ENCODE data around the gene EEF1B2.

The EEF1B2 gene

DNA sequence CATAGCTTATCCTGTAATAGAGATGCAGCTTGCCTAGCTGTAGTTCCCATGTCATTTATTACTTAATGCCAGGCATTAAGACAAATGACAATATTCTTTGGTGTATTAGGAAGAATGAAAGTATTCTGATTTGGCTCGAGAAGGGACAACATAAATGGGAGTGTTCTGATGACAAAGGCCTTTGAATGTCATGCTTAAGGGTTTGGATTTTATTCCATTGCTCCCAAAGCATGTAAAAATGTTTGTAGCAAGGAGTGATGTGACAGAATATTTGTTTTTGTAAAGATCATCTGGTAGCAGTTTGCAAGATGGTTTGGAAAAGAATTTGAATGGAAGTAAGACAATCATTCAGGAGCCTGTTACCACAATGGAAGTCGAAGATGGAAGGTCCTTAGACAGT is 30.4 kb downstream of the EEF1B2 start:
- H3K9ac ChIP-seq (ENCODE audit: low read length), result no peak overlapping the region
- no peak overlapping the region for H3K18ac ChIP-seq (ENCODE audit: low read length)
- no peaks in the 10 kb centered on the region for H3K79me2 ChIP-seq (ENCODE audit: control insufficient read depth, insufficient read depth, low read length, poor library complexity)
- no peak overlapping the region for H2BK5ac ChIP-seq (ENCODE audit: low read depth, low read length, poor library complexity)
- no peaks in the 10 kb centered on the region for H3K36me3 ChIP-seq (ENCODE audit: control insufficient read depth in 1 of 2, insufficient read depth in 2 of 2, low read length in 2 of 2)
- H3K27ac ChIP-seq (ENCODE audit: low read depth, low read length), result no peak overlapping the region
- no peak overlapping the region for H3K4me3 ChIP-seq (ENCODE audit: low read depth, low read length)
- no peak for DNase-seq
- no peak overlapping the region for H4K12ac ChIP-seq (ENCODE audit: low read depth, low read length)
- no peak overlapping the region for H3K4me2 ChIP-seq (ENCODE audit: low read length)
- H3K79me1 ChIP-seq (ENCODE audit: low read length), result no peaks in the 10 kb centered on the region
- H3K14ac ChIP-seq (ENCODE audit: low read length), result no peak overlapping the region
- no peak overlapping the region for H2AK5ac ChIP-seq (ENCODE audit: low read length)
- H2BK12ac ChIP-seq (ENCODE audit: low read length), result no peak overlapping the region
- H2BK120ac ChIP-seq (ENCODE audit: insufficient read depth, low read length, poor library complexity), result no peak overlapping the region
- no peak overlapping the region for H4K8ac ChIP-seq (ENCODE audit: low read depth, low read length)
- no peaks in the 10 kb centered on the region for H3K9me3 ChIP-seq (ENCODE audit: insufficient read depth, low read depth, low read length)
- H2AFZ ChIP-seq (ENCODE audit: insufficient read depth, low read length, poor library complexity), result no peak overlapping the region
- H4K91ac ChIP-seq (ENCODE audit: low read depth, low read length), result no peak overlapping the region
- no peaks in the 10 kb centered on the region for H3K4me1 ChIP-seq (ENCODE audit: control insufficient read depth in 1 of 2, insufficient read depth in 2 of 2, low read length in 2 of 2)
- WGBS (ENCODE audit: extremely low coverage, insufficient coverage, insufficient read length), result no CpG with 5 or more reads among the region's 2 CpGs
- no peaks in the 10 kb centered on the region for H3K27me3 ChIP-seq (ENCODE audit: insufficient read depth, low read length)
- no peak overlapping the region for H3K23ac ChIP-seq (ENCODE audit: low read length)
- no peak overlapping the region for H3K4ac ChIP-seq (ENCODE audit: low read depth, low read length)

DNA sequence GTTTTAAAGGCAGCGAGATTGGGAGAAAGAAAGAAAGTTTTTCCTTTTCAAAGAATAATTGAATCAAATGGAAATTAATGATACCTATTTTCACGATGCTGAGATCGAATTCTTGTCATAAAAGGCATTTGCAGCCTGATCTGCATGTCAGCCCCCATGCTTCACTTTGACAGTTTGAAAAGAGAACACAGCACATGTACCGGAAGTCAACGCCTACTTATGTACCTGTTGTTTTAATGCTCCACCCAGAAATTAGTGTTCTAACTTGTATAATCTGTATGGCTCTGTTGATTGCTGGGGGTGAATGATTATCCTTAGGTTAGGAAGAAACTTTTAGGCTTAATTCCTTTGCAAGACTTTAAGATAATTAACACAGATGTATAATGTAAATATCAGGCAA is 31.0 kb downstream of the EEF1B2 start:
- no peak overlapping the region for H3K9ac ChIP-seq (ENCODE audit: low read length)
- no CpG with 5 or more reads among the region's 5 CpGs for WGBS (ENCODE audit: extremely low coverage, insufficient coverage, insufficient read length)

DNA sequence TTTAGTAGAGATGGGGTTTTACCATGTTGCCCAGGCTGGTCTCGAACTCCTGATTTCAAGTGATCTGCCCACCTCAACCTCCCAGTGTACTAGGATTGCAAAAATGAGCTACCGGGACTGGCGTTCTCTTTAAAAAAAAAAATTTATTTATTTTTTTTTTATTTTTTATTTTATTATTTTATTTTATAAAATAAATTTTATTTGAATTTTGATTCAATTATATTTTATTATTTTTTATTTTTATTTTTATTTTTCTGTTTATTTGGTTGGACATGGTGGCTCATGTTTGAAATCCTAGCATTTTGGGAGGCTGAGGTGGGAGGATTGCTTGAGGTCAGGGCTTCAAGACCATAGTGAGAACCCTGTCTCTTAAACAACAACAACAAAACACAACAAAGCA is 32.5 kb downstream of the EEF1B2 start:
- Histone ChIP-seq H3K9me3 (ENCODE audit: insufficient read depth, low read depth, low read length) (no peaks in the 10 kb centered on the region), H3K18ac (ENCODE audit: low read length) (no peak overlapping the region), H3K4me1 (ENCODE audit: control insufficient read depth in 1 of 2, insufficient read depth in 2 of 2, low read length in 2 of 2) (no peaks in the 10 kb centered on the region), H4K12ac (ENCODE audit: low read depth, low read length) (no peak overlapping the region), H3K27ac (ENCODE audit: low read depth, low read length) (no peak overlapping the region), H2AFZ (ENCODE audit: insufficient read depth, low read length, poor library complexity) (no peak overlapping the region), H3K4me2 (ENCODE audit: low read length) (no peak overlapping the region), H3K14ac (ENCODE audit: low read length) (no peak overlapping the region), H3K9ac (ENCODE audit: low read length) (no peak overlapping the region), H3K4ac (ENCODE audit: low read depth, low read length) (no peak overlapping the region), H3K23ac (ENCODE audit: low read length) (no peak overlapping the region), H3K36me3 (ENCODE audit: control insufficient read depth in 1 of 2, insufficient read depth in 2 of 2, low read length in 2 of 2) (no peaks in the 10 kb centered on the region), H2BK12ac (ENCODE audit: low read length) (no peak overlapping the region), H2AK5ac (ENCODE audit: low read length) (no peak overlapping the region), H3K79me1 (ENCODE audit: low read length) (no peaks in the 10 kb centered on the region), H2BK5ac (ENCODE audit: low read depth, low read length, poor library complexity) (no peak overlapping the region), H3K79me2 (ENCODE audit: control insufficient read depth, insufficient read depth, low read length, poor library complexity) (no peaks in the 10 kb centered on the region), H2BK120ac (ENCODE audit: insufficient read depth, low read length, poor library complexity) (no peak overlapping the region), H4K8ac (ENCODE audit: low read depth, low read length) (no peak overlapping the region), H4K91ac (ENCODE audit: low read depth, low read length) (no peak overlapping the region), H3K27me3 (ENCODE audit: insufficient read depth, low read length) (no peaks in the 10 kb centered on the region), H3K4me3 (ENCODE audit: low read depth, low read length) (no peak overlapping the region)
- WGBS (ENCODE audit: extremely low coverage, insufficient coverage, insufficient read length), result no CpG with 5 or more reads among the region's 3 CpGs
- DNase-seq, result no peak

More for the DNA sequence above, 31.0 kb downstream of the EEF1B2 start:
- Histone ChIP-seq H4K91ac (ENCODE audit: low read depth, low read length) (no peak overlapping the region), H3K4me3 (ENCODE audit: low read depth, low read length) (no peak overlapping the region), H3K27ac (ENCODE audit: low read depth, low read length) (no peak overlapping the region), H3K4ac (ENCODE audit: low read depth, low read length) (no peak overlapping the region), H3K18ac (ENCODE audit: low read length) (no peak overlapping the region), H2AFZ (ENCODE audit: insufficient read depth, low read length, poor library complexity) (no peak overlapping the region), H2AK5ac (ENCODE audit: low read length) (no peak overlapping the region), H3K79me2 (ENCODE audit: control insufficient read depth, insufficient read depth, low read length, poor library complexity) (no peaks in the 10 kb centered on the region), H2BK120ac (ENCODE audit: insufficient read depth, low read length, poor library complexity) (no peak overlapping the region), H4K12ac (ENCODE audit: low read depth, low read length) (no peak overlapping the region), H4K8ac (ENCODE audit: low read depth, low read length) (no peak overlapping the region), H3K79me1 (ENCODE audit: low read length) (no peaks in the 10 kb centered on the region), H3K23ac (ENCODE audit: low read length) (no peak overlapping the region), H3K36me3 (ENCODE audit: control insufficient read depth in 1 of 2, insufficient read depth in 2 of 2, low read length in 2 of 2) (no peaks in the 10 kb centered on the region), H3K27me3 (ENCODE audit: insufficient read depth, low read length) (no peaks in the 10 kb centered on the region), H3K4me1 (ENCODE audit: control insufficient read depth in 1 of 2, insufficient read depth in 2 of 2, low read length in 2 of 2) (no peaks in the 10 kb centered on the region), H3K9me3 (ENCODE audit: insufficient read depth, low read depth, low read length) (no peaks in the 10 kb centered on the region), H2BK12ac (ENCODE audit: low read length) (no peak overlapping the region), H3K4me2 (ENCODE audit: low read length) (no peak overlapping the region), H2BK5ac (ENCODE audit: low read depth, low read length, poor library complexity) (no peak overlapping the region), H3K14ac (ENCODE audit: low read length) (no peak overlapping the region)
- DNase-seq, result no peak

DNA sequence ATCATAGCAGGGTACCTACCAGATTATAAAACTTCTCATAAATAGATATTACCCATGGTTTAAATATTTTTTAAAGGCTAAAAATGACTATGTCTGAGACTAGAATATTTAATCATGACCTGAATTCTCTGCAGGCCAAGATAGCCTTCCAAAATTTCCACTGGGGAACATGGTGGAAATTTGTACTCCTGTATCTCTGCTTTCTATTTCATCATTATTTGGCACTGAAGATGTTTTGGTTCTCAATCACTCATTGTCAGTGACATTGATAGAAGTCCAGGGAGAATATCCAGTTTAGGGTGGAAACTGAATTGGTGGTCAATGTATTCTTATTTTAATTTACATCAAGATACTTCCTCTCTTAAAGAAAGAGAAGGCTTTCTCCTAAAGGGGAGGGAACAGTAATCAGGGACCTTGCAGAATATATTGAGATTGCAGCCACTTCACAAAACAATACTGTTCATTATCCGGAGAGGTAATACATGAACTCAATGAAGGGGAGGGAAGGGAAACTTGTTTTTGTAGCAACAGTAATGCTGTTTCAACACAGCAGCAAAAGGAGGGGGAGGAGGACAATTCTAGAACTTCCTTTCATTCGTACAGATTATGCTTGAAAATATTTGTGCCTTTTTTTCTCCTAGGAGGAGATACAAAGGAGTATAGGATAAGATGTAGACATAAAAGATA is 34.1 kb downstream of the EEF1B2 start:
- no peaks in the 10 kb centered on the region for H3K79me2 ChIP-seq (ENCODE audit: control insufficient read depth, insufficient read depth, low read length, poor library complexity)
- no peaks in the 10 kb centered on the region for H3K36me3 ChIP-seq (ENCODE audit: control insufficient read depth in 1 of 2, insufficient read depth in 2 of 2, low read length in 2 of 2)
- H4K8ac ChIP-seq (ENCODE audit: low read depth, low read length), result no peak overlapping the region
- H2BK12ac ChIP-seq (ENCODE audit: low read length), result no peak overlapping the region
- WGBS (ENCODE audit: extremely low coverage, insufficient coverage, insufficient read length), result no CpG with 5 or more reads among the region's 2 CpGs
- H2AFZ ChIP-seq (ENCODE audit: insufficient read depth, low read length, poor library complexity), result no peak overlapping the region
- H3K23ac ChIP-seq (ENCODE audit: low read length), result no peak overlapping the region
- H3K4me3 ChIP-seq (ENCODE audit: low read depth, low read length), result no peak overlapping the region
- no peak overlapping the region for H3K14ac ChIP-seq (ENCODE audit: low read length)
- no peak overlapping the region for H4K12ac ChIP-seq (ENCODE audit: low read depth, low read length)
- no peak overlapping the region for H2BK5ac ChIP-seq (ENCODE audit: low read depth, low read length, poor library complexity)
- no peak overlapping the region for H3K27ac ChIP-seq (ENCODE audit: low read depth, low read length)
- H3K27me3 ChIP-seq (ENCODE audit: insufficient read depth, low read length), result no peaks in the 10 kb centered on the region
- no peak overlapping the region for H3K9ac ChIP-seq (ENCODE audit: low read length)
- no peaks in the 10 kb centered on the region for H3K9me3 ChIP-seq (ENCODE audit: insufficient read depth, low read depth, low read length)
- no peak overlapping the region for H2BK120ac ChIP-seq (ENCODE audit: insufficient read depth, low read length, poor library complexity)
- no peaks in the 10 kb centered on the region for H3K4me1 ChIP-seq (ENCODE audit: control insufficient read depth in 1 of 2, insufficient read depth in 2 of 2, low read length in 2 of 2)
- no peak overlapping the region for H3K4ac ChIP-seq (ENCODE audit: low read depth, low read length)
- H3K79me1 ChIP-seq (ENCODE audit: low read length), result no peaks in the 10 kb centered on the region
- H4K91ac ChIP-seq (ENCODE audit: low read depth, low read length), result no peak overlapping the region
- H3K4me2 ChIP-seq (ENCODE audit: low read length), result no peak overlapping the region
- H3K18ac ChIP-seq (ENCODE audit: low read length), result no peak overlapping the region
- no peak overlapping the region for H2AK5ac ChIP-seq (ENCODE audit: low read length)
- DNase-seq, result no peak
